ENCODE measurements around the gene SH3TC1.
A peak's percentile ranks its signal among the peaks of the same experiment; 100 is the strongest.

SH3TC1 gene

DNA sequence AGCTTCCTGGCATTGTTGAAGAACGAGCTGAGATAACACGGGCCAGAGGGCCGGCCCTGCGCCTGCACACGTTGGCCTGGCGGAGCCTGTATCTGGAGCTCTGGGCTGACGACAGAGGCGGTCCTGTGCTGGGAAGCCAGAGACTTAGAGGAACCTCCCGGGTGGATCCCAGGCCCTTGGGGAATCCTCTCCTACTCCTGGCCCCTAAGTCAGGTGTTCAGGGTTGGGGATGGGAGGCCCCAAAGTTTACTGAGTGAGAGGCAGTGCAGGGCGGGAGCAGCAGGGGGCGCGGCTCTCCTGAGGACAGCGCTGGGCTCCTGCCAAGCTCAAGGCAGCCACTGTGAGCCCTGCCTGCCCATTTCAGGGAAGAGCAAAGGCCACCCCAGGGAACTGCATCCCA lies 68.0 kb downstream of the SH3TC1 start:
- peak; percentile 12 to 33 for DNase-seq

DNA sequence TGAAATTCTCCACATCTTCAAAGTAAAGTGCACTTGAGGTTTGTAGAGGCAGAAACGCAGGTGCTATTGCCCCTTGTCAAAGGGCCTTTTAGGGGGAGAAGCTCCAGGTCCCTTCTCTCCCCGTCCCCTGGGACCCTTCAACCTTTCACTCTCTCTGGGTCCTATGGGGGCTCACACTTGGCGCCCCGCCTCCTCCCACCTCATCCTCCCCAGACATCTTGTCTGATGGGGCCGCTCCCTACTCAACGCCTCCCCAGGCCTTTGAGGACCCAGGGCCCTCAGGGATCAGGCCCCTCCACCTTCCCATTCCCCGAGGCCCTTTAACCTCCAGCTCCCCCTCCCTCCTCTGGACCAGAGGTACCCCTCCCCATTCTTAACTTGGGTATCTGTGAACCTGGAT lies 69.1 kb downstream of the SH3TC1 start:
- DNase-seq = no peak

DNA sequence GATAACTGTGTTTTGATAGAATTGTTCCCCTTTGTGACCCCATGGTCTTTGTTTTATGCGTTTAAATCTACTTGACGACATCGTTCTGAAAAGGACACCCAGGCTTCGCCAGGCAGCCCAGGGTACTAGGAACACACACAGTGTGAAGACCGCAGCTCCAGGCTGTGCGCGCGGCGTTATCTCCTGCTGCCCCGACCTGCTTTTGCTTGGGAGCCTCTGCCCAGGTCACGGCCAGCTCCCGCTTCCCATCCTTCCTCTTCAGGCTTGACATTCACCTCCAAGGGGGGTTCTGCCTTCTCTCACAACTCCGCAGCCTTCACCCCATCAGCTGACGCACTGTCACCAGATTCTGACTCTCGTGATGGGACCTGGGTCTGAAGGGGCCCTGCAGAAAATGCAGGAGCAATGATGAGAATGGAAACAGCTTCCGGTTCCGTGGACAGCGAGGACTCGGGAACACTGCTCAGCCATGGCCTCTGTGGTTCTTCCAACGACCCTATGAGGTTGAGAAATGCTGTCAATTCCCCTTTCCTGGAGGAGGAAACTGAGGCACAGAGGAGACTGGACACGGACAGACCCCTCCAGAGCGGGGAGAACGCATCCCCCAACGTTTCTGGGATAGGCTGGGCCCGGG lies 69.9 kb downstream of the SH3TC1 start:
- no peak for DNase-seq

DNA sequence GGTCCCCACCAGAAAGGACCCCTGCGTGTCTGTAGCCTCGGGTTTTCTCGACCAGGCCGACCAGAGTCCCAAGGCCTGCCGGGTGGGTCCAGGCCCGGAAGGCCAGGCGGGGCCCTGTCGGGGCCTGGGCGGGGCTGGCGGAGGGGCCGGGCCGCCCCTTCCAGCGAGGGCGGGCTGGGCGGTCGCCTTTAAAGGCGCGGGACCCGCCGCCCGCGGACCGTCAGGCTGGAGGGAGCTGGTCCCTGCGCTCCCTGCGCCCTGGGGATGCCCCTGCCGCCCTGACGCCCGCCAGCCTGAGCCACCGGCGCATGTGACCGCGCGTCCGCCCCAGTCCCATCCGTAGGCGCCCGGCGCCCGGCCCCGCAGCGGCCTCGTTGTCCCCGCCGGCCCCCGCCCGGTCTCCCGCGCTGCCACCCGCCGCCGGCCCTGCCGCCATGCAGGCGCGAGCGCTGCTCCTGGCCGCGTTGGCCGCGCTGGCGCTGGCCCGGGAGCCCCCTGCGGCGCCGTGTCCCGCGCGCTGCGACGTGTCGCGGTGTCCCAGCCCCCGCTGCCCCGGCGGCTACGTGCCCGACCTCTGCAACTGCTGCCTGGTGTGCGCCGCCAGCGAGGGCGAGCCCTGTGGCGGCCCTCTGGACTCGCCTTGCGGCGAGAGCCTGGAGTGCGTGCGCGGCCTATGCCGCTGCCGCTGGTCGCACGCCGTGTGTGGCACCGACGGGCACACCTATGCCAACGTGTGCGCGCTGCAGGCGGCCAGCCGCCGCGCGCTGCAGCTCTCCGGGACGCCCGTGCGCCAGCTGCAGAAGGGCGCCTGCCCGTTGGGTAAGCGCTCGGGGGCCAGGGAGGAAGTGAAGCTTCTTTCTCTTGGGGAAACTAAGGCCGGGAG lies 70.7 kb downstream of the SH3TC1 start, which contains the start of gene HTRA3:
HTRA3 (plus strand) TSS at position 220 of the 883 bp plus-strand sequence; CDS start at position 435, 215 bp downstream.
- no peak for DNase-seq

DNA sequence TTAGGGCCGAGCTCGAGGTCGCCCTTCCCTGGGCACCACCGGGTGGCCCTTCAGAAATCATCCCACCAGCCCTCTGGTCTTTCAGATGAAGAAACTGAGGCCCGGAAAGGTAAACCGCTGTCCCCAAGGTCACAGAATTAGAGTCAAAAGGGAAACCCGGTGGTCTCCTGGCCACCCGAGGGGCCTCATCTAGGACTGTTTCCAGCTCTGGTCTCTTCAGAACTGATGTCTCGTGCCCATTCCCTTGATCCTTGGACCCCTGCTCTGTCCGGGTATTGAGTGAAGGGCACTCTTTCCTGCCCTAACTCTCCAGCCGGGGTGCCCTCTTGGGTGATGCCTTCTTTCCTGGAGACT lies 71.3 kb downstream of the SH3TC1 start:
- DNase-seq = no peak

DNA sequence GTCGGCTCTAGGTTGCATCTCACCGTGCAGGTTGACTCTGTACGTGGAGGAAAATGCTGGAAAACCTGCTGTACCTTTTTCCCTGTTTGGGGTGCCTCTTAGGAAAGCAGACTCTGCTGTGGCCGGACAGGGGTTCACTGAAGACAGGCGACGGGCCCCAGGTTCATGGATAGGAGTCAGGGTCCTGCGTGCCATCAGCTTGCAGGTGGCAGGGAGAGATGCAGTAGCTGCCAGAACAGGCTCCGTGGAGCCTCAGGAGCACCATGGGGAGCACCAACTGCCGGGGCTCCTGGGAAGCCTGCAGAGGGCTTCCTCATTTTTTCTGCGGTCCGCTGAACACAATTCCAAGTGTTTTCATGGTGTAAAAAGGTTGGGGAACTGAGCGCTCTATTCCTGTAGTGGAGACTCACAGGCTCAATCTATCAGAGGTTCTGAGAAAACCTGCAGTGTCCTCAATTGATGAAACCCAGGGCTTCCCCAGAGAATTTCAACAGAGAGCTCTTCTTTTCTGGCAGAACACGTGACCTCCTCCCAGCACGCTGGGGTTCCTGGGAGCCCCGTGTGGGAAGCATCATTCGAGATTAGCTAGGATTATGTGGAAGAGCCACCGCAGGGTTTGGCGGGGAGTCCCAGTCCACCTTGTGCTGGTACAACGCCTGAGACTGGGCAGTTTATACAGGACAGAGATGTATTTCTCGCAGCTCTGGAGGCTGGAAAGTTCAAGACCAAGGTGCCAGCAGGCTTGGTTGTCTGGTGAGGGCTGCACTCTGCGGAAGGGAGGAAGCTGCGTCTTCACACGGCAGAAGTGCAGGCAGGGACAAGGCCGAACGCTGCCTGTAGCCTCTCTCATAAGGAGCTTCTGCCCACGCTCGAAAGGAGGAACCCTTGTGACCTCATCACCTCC lies 72.1 kb downstream of the SH3TC1 start:
- DNase-seq = no peak

DNA sequence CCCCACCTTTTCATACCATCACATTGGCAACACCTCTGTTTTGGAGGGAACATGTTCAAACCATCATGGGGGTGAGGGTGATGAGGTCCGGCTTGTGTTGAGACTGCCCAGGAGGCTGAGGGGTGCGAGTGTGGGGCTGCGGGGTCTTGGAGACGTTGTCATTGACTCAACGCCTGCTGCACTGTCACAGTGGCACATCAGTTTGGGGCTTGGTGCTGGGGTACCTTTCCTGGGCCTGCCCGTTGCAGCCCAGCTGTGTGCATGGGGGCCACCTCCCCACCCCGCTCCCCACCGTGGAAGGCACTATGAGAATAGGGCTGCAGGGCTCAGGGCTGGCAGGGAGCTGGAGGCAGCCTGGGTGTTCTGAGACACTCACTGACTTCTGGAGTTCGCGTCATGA lies 72.7 kb downstream of the SH3TC1 start:
- DNase-seq = no peak

DNA sequence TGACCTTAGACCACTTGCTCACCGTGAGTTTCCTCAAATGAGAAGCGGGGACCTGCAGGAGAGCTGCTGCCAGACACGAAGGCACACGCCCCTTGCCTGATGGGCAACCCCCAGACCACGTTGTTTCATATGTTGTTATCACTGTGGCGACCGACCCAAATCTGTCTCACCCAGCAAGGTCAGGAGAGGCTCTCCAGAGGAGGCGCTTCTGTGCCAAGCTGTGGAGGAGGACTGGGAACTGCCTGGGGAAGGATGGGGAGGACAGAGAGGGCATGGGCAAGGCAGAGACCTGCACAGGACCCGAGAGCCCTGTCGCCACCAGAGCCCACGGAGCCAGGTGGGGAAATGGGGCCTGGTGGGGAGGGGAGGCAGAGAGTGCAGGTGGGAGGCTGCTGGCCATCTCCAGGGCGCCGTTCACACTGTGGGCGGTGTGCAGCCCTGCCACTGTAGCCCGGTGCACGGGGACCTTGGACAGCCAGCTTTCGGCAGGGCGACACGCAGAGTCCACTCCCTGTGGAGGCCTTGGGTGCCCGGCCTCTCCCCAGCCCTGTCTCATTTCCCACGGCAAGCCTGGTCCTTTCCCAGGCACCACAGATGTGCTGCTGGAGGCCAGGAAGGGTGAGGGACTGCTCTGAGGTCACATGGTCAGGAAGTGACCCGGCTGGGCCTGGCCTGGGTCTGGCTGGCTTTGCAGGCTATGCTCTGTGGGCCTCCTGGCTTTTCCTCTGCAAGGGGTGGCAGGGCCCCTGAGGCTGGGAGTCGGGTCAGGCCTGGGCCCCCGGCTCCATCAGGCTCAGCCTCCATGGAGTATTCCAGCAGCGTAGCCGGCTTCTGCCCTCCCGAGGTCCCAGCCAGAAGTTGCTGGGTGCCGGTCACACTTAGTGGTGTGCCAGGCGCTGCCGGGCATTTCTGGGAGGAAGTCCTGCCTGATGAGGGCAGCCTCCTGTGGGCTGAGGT lies 73.7 kb downstream of the SH3TC1 start:
- no peak for DNase-seq

DNA sequence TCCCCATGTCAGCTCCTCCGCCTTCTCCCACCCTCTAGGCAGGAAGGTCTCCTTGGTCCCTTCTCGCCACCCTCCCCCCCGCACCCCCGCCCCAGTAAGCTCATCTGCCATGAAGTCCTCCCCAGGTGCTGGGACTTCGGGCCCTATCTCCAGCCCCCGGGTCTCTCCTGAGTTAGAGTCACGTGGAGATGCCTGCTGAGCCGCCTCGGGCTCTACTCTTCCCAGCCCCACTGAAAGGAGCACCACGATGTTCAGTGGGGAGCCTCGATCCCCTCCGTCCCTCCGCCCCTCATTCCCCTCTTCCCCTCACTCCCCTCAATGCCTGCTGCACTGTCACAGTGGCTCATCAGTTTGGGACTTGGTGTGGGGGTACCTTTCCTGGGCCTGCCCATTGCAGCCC lies 74.4 kb downstream of the SH3TC1 start:
- no peak for DNase-seq

DNA sequence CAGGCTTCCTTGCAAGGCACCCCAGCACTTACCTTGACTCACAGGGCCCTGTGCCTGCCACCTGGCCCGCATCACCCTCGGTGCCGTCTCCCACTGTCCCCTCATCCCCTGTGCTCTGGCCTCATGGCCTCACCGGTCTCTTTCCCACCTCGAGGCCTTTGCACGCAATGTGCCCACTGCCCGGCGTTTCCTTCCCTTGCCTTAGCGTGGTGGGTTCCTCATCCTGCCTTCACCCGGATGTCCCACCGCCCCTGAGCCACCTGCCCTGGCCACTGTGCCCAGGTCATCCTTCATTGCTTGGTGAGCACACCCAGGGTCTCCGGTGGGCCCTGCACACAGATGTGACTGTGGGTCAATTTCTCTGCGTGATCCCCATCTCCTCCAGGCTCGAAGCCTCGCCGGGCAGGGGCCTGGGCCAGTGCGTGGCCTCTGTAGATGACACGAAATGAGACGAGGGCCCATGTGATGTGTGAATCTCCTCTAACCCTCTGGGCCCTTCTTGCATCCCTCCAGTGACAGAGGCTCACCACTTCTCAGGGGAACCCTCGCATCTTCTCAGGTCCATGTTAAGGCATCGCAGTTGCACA lies 75.1 kb downstream of the SH3TC1 start:
- DNase-seq = no peak

DNA sequence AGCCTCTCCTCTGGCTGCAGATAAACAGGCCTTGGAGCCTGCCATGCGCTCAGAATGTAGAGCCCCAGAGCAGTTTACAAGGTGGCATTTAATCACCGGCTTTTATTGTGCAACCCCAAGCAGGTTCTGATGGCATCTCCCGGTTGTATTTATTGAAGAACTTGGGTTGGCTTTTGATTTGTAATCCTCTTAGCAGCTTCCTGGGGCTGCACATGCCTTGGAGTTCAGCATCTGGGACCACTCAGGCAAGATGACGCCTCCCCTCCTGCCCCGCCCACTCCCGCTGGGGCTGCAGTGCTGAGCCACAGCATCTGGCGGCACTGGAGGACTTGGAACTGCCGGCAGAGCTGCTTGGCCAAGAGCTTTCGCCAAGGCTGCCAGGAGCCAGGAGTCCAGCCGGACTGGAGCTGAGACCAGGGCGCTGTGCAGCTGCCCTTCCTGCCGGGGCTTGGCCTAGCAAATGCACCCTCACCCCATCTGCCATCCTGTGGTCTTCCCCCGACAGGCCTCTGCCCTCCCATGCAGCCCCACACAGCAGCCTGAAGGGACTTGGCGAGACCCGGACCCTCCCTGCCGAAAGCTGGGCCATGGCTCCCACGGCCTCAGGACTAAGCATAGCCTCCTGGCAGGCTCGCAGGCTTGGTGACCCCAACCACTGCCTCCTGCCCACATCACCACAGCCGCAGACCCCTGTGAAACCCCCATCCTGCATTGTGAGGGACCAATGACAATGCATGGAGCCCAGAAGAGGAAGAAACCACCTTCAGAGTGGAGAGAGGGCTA lies 75.9 kb downstream of the SH3TC1 start:
- DNase-seq = no peak

DNA sequence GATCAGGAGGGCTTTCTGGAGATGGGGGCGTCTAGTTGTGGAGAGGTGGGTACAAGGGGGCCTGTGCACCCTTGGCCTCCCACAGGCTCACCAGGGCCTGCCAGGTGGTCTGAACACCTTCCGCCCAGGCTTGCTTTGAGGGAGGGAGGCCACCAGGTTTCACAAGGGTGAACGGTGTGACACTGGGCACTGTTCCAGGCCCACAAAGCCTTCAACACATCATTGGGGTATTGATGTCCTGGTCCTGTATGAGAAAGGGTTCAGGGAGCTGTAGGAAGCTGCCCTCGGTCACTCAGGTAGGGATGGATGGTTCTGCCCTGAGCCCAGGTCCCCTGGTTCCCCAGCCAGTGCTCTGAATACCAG lies 76.4 kb downstream of the SH3TC1 start:
- no peak for DNase-seq

DNA sequence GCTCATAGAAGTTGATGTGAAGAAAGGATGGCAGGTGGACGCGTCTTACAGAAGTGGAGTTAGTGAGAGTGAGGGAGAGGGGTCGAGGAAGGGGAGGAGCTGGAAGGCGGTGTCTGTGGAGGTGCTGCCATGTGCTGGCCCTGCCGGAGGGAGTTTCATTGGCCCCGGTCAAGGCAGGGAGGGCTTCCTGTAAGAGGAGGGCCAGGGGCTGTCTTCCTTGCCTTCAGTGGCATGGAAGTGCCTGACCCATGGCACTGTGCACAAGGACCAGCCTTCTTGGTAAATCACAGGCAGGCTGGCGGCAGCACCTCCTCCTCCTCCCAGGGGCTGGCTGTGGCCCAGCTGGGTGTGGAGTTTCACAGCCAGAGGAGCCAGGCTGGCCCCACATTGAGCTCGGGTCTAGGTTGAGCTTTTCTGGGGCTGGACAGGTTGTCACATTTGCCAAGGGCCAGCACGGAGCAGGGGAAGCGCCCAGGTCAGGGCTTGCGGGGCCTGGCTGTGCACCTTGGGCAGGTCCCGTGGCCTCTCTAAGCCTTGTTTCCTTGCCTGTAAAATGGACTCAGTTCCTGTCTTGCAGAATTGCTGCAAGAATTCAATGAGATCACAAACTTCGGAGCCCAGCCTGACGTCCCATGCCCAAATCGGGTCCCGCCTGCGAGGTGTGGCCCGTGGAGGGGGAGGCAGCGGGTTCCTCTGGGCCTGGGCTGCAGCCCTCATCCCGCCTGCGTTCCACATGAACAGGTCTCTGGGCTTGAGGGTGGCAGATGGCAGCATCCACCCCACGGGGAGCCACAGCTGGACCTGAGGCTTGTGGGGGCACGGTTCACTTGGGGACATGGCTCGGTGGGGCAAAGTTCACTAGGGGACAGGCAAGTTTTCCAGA lies 77.5 kb downstream of the SH3TC1 start:
- DNase-seq = no peak

DNA sequence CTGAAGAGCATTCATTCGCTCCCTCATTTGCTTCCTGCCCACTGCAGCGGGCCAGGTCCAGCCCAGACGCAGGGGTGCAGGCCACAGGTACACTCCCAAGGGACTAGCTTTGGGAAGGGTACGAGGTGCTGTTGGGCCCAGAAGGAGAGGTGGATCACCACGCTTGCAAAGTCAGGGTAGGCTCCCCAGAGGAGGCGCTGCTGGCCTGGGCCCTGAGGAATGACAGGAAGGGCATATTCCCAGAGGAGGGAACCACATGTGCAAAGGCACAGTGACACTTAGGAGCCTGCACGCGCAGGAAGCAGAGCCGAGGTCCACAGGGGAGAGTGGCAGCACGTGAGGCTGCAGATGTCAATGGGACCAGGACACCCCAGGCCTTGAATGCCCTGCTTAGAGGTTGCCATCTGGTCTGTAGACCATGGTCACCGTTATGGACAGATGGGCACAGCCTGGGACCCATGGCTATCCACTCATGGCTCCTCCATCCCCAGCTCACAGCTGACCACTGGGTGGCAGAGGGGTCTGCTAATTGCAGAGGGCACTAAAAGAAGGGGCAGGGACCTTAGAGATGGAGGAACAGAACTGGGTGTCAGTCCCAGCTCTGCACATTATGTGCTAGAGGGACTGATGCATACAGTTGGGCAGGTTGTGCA lies 78.4 kb downstream of the SH3TC1 start:
- DNase-seq = no peak

DNA sequence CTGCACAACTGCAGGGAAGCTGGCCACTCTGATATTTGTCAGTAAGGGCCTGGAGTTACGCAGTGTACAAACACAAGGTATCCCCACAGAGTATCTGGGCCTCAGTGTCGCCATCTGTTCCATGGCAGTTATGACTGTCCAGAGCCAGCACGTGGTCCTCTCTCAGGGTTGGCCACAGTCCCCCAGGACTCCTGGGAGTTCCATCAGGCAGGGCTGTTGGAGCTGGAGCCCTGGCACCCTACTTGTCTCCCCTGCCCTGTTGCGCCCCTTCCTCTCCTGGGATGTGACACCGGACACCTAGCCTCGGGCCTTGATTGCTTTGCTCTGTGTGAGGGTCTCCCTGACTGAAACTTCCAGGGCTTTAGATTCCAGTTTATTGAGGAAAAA lies 78.9 kb downstream of the SH3TC1 start:
- DNase-seq = no peak

DNA sequence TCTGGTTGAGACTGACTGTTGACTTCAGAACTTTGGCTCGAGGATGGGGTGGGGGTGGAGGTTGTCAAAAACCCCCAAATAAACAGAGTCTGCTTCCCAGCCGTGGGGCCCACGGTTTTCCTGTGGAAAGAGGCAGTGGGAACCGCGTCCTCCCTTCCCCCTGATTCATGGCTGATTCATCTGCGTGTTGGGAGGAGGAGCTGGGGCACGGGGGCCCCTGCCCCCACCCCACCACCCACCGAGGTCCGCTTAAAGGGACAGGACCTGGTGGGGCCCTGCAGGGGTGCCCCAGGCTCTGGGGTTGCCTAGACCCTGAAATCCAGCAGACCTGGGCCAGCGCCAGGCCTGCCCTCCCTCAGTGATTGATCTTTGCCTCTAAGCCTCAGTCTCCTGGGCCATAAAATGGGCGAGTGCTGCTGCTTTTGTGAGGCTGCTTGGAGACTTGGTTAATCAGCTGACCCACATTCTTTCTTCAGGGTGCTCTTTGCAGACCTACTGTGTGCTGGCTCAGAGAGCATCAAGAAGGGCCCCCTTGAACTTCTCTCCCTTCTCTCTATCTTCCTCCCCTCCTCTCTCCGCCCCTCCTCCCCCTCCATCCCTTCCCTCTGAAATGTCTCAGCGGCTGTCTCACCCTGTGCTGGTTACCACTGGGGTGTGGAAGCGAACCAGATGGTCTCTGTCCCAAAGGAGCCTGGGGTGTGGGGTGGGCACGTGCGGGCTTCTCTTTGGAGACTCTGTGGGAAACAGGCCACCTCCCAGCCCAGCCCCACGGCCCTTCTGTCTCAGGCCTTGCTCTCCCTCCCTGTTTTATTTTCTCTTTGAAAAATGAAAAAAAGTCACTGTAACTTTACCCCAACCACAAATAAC lies 79.6 kb downstream of the SH3TC1 start:
- DNase-seq = no peak

DNA sequence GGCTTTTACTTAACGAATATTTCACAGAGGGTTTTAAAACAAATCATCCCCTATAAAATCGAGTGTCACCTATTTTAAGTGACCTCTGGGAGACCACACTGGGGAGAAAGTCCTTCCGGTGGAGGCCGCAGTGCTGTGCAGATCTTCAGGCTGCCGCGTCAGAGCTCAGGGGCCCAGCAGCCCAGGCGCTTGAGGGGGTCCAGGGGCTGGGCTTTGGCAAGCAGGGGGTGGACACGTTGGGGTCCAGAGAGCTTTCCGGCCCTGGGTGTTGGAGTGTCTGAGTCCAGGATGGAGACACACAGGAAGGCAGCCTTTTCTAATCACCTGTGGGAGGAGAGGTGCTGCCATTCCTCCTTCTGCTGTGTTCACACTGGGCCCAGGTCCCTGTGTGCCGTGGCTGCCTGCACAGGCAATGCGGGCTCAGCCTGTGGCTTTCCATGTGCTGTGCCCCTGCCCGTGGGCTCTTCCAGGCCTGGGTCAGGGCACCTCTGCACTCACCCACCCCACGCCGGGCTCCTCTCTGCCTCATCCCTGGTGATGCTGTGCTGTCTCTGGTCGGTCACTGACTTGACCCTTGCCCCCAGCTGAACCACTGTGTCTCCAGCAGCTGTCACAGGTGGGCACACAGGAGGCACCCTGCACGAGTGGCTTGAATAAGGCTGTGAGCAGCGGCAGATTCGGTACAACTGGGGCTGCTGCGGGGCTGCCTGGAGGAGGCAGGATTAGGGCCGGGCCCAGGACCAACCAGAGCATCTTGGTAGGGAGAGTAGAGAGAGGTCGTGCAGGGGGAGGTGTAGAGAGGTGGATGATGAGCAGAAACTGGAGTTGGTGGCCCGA lies 80.4 kb downstream of the SH3TC1 start:
- DNase-seq = no peak
